ENCODE measurements around the gene ZBED4.
"Not testable (repeated sequence)": the region's sequence is repeated elsewhere in the genome, so short reads cannot be mapped to it uniquely, and the experiment has no call there.

Gene ZBED4

GRCh38 chr22:49826603-49827270 is 26.9 kb upstream of the ZBED4 start:
- DNase-seq: peak; percentile 25

GRCh38 chr22:49827271-49827852 is 26.3 kb upstream of the ZBED4 start:
- no peak for DNase-seq

- peak; percentile 65 for DNase-seq
These were observed 25.6 kb upstream of the ZBED4 start, which contains the start of gene BRD1 for GRCh38 chr22:49827853-49828598. Gene BRD1 (minus strand): TSS chr22:49827873. CDS start chr22:49824317, 3,556 bp downstream.

DNA sequence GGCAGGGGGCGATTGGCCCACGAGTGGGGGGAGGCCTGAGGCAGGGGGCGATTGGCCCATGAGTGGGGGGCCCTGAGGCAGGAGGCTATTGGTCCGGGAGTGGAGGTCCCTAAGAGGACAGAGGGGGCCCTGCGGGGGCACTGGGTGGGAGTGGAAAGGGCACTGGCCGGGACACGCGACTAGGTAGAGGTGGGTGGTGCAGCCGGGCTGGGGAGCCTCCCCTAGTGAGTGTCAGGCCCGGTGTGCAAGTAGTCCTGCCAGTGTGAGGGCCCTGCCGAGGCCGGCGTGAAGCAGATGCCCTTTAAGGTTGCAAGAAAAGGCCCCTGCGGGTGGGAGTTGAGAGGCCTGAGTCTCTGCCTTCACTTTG is 25.1 kb upstream of the ZBED4 start:
- DNase-seq: no peak

GRCh38 chr22:49829044-49829853 is 24.4 kb upstream of the ZBED4 start:
- DNase-seq: no peak

- no peak for DNase-seq
These were observed 20.2 kb upstream of the ZBED4 start for GRCh38 chr22:49833340-49834007.

GRCh38 chr22:49838771-49839717 is 14.6 kb upstream of the ZBED4 start:
- peak; percentile 71 for DNase-seq

- no peak for DNase-seq
These were observed 8.4 kb upstream of the ZBED4 start for GRCh38 chr22:49845241-49845640.

GRCh38 chr22:49845666-49846459 is 7.8 kb upstream of the ZBED4 start:
- no peak for DNase-seq

- no peak for DNase-seq
These were observed 5.6 kb upstream of the ZBED4 start for GRCh38 chr22:49847751-49848689.

DNA sequence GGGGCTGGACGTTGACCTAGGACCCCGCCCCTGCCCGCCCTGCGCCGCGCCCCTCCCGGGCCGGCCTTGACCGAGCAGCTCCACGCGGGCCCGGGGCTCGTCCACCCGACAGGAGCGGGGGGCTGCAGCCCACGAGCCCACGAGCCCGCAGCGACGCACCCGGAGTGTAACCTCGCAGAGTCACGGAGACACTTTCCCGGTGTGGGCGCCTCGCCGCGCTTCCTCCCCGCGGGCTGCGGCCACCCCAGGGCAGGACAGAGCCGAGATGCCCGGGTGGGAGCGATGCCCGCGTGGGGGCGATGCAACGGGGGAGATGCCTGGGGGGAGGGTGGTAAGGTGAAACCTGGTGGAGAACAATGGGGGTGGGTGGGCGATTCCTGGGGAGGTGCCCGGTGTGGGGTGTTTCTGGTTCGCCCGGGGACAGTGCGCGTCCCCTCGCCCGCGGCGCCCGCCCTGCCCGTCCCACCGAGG is 4.9 kb upstream of the ZBED4 start:
- DNase-seq: no peak

GRCh38 chr22:49849161-49850020 is 4.3 kb upstream of the ZBED4 start:
- DNase-seq: peak; percentile 17

DNA sequence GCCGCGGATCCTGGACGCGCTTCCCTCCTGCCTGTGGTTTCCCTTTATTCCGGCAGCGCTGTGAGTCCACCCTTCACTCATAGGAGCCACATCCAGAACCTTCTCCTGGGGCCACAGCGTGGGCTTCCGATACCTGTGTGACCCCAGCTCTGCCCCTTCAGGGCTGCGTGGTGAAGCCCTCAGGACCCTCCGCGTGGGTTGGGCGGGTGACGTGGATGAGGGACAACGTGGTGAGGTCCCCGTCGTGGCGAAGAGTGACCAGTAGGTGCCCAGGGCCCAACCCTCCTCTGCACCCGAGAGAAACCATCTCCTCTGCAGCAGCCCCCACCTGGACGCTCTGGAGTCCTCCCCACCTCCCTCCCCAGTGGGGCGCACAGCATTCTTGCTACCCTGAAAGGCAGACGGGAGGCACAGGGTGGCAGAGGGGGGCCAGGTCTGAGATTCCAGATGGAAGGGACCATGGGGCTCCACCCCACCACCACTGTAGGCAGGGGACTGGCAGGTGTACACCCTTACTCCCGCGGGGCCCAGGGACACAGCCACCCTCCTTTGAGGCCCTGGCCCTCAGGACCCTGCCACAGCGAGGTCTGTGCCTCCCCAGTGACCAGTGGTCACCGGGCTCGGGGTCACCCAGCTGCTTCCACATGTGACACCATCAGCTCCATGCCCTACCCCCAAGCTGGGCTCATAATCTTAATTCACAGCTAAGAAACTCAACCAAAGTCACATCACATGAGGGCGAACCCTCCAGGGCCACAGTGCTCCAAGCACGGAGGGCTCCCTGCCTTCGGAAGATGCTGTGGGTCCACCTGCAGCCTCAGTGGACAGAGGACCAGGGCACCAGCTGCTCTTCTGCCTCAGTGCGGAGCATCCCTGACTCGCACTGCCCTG is 3.4 kb upstream of the ZBED4 start:
- no peak for DNase-seq

DNA sequence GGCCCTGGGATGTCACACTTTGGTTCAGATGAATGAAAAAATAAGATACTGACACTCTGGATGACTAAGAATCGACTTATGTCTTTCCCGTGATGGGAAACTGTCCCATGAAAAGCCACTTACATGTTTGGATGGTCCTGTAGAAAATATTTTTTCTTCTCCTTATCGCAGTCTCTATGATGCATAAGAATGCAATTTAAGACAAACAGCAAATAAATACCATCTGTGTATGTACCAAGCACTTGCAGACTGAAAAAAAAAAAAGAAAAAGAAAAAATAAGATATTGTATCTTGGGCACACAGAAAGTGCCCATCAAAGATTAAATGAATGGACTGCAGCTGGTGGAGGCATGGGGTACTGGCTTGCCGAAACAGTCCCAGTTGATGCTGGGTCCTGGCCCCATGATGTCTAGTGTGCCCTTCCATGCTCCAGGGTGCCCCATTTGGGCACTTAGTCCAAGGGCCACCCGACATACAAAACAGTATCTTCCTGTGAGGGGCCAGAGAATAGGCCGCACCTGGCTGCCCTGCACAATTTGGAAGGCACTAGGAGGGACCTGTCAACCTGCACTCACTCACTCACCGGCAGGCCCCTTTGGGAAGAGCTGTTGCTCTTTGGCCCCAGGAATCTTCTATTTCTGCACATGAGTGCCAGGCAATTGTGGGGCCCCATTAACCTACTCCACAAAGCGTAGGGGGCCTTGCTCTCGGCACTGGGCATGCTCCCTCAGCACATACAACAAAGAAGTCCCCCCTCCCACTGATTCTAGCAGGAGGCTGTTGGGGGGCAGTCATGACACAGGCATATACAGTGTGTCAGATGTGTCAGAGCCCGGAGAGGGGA is 2.5 kb upstream of the ZBED4 start:
- DNase-seq: no peak

- DNase-seq: not testable (repeated sequence)
These were observed 1.1 kb upstream of the ZBED4 start for GRCh38 chr22:49852568-49852897.
